NCI-H2107 treated with DMSO at 0.1 percent for 48 hours (cell line): ENCODE results near the gene NLK.
"Not testable (repeated sequence)": the region's sequence is repeated elsewhere in the genome, so short reads cannot be mapped to it uniquely, and the experiment has no call there.

ENCODE experiments used
- DNase-seq: peaks from one replicate; lab custom pipeline; 2025; ENCODE audit not compliant: unreplicated experiment; lab: John Stamatoyannopoulos, UW

NLK gene

DNA sequence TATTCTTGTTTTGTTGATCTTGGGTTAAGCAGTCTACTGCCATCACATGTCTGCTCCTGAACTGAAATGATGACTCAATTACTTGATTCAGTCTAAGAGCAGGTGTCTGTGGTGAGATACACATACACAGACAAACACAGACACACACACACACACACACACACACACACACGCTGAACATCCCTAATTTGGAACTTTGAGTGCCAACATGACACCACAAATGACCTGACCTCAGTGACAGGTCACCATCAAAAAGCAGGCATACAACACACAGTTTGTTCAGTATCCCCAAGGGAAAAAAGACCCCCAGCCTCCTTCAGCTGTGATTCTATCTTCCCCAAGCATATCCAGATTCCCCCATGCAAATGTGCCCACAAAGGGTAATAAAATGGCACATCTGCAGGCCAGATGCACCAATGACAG lies 146.4 kb downstream of the NLK start:
- no peak for DNase-seq

DNA sequence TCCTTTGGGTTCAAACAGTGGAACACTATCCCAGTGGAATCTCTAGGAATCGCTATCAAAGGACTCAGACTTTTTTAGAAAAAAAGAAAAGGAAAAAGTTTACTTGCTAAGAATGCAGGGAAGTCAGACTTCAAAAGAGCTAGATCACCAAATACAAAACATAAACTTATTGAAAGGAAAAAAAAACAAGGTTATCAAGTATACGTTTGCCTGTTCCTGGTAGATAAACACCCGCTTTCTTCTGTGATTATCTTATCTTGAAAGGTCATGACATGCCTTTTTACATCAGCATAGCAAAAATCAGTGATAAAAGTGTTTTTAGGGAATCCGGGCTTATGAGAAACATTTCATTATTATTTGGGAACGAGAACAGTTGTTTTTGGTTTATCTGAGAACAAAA lies 147.2 kb downstream of the NLK start:
- DNase-seq = no peak

DNA sequence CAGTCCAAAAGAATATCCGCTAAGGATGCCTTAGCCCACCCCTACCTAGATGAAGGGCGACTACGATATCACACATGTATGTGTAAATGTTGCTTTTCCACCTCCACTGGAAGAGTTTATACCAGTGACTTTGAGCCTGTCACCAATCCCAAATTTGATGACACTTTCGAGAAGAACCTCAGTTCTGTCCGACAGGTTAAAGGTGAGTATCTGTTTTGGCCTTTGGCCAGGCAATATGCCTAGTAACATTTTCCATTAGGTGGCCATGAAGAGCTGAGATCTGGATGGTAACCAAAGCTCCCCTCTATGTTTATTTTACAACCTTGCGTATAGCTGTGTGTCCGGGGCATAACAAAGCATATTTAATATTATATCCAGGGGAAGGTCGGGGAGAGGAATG lies 148.5 kb downstream of the NLK start:
- DNase-seq = no peak

DNA sequence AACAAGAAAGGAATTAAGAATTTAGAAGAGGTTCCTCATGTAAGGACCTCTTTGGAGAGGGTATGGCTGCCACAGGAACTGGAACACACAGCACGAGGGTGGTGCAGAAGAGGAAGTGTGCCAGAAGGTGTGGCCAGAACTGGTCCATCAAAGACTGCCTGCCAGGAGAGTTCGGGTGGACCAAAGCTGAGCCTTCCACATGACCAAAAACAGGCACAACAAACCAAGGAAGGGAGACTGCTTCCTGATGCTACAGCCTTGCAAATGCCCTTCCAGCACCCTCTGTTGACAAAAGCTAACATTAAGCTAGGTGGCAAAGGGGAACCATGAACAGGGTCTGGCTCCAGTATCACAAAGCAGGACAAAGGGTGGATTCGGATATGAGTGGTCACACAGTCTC lies 150.8 kb downstream of the NLK start:
- no peak for DNase-seq

DNA sequence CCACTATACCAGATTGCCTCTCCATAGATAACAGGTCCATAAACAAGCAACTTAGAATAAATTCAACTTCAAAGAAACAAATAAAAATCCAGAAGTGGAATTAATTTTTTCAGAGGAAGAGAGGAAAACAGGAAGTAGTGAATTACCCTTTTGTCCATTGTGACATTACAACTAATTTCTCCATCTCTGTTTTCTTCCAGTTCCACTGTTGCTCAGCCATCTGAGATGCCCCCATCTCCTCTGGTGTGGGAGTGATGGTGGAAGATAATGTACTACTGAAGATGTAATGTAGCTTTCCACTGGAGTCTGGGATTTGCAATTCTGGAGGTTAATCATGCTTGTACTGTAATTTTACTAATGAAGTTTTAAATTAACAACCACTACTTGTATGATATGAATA lies 151.9 kb downstream of the NLK start:
- no peak for DNase-seq

DNA sequence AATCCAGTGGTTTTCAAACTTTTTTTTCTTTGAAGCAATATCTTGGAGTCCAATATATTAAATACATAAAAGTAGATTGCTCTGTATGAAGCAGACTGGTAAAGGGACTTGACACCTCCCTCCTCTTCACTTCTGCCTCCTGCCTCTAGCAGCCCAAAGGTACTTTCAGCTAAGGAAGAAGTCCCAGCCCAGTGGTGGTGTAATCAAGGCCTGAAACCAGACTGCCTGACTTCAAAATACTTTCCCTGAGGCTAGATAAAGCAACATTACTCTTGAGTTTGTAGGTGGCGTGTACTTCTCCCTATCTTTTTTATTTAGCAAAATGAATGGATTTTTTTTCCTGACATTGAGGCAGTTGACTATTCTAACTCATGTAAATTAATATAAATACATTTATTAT lies 154.2 kb downstream of the NLK start:
- no peak for DNase-seq

DNA sequence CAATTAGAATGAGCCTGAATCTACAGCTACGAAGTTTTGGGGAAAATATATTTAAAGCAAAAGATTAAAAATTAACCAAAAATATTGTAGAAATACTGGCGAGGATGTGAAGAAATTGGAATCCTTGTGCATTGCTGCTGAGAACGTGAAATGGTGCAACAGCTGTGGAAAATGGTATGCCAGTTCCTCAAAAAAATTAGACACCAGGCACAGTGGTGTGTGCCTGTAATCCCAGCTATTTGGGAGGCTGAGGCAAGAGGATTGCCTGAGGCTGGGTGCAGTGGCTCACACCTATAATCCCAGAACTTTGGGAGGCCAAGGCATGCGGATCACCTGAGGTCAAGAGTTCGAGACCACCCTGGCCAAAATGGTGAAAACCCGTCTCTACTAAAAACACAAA lies 156.6 kb downstream of the NLK start:
- no peak for DNase-seq

DNA sequence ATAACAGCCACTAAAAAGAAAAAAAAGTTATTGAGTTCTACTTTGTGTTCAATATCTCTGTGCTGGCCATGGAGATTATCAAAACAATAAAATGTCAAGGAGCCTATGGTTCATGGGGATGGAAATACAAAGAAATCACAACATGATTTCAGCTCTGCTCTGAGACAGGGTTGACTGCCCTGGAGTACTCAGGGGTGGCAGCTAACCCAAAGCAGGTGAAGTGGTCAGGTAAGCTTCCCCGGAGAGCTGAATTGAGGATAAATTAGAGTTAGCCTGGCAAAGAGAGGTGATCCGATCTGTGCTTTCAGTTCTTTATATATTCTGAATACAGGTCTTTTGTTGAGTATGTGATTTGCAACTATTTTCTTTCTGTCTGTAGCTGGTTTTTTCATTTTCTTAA lies 157.3 kb downstream of the NLK start:
- no peak for DNase-seq

DNA sequence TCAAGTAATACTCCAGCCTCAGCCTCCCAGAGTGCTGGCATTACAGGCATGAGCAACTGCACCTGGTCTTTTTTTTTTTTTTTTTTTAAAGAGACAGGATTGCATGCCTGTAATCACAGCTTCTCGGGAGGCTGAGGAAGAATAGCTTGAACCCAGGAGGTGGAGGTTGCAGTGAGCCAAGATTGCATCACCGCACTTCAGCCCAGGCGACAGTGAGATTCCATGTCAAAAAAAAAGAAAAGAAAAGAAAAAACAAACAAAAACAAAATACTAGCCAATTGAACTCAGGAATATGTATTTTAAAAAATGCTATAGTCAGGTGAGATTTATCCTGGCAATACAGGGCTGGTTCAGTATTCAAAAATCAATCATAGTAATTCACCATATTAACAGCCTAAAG lies 158.8 kb downstream of the NLK start:
- DNase-seq = no peak

DNA sequence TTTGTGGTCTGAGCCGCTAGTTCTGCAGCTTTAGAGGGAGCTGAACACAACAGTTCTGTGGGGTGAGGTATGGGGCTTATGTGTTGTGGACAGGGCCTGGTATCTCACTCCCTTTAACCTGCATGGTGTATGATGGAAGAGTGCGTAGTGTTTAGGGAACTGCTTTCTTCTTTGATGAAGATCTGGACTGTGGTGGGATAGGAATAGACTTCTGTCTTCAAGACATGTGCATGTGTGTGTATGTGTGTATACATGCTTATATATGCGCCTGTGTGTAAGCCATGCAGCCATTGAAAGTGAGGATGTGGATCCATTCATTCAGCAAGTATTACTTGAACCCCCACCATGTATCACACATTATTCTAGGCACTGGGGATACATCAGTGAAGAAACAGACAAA lies 161.8 kb downstream of the NLK start:
- no peak for DNase-seq

DNA sequence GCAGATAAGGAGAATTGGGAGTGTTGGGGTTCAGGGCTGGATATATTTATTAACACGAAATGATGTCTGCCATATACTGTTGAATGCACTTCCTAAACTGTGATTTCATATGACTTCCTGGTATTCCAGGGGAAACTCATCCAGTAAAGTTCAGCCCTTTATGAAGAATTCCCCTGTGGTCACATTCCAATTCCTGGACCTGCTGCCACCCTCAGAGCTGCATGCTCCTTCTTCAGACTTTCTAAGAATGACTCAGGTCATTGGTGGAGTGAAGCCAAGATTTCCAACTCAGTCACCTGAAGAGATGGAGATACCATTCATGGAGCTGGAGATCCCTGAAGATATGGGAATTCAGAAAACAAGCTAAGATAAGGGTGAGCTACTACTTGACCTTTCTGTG lies 162.3 kb downstream of the NLK start:
- DNase-seq = no peak

DNA sequence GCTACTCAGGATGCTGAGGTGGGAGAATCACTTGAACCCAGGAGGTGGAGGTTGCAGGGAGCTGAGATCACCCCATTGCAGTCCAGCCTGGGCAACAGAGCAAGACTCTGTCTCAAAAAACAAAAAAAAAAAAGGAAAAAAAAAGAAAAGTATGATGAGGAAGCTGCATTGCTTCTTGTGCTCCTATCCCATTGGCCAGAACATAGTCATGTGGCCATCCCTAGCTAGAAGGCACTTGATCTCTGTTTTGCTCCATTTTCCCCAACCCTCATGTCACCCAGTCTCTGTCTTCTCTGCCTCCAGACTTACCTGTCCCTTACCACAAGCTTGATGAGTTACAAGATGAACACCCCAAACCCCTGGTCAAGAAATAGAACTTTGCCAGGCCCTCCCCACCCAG lies 163.8 kb downstream of the NLK start:
- no peak for DNase-seq

DNA sequence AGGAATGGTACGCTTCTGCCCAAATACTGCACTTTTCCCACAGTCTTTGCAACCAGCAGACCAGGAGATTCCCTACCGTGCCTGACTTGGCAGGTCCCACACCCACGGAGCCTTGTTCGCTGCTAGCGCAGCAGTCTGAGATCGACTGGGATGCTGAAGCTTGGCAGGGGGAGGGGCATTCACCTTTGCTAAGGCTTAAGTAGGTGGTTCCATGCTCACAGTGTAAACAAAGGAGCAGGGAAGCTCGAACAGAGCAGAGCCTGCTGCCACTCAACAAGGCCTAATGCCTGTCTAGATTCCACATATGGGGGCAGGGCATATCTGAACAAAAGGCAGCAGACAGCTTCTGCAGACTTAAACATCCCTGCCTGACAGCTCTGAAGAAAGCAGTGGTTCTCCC lies 169.3 kb downstream of the NLK start:
- no peak for DNase-seq

DNA sequence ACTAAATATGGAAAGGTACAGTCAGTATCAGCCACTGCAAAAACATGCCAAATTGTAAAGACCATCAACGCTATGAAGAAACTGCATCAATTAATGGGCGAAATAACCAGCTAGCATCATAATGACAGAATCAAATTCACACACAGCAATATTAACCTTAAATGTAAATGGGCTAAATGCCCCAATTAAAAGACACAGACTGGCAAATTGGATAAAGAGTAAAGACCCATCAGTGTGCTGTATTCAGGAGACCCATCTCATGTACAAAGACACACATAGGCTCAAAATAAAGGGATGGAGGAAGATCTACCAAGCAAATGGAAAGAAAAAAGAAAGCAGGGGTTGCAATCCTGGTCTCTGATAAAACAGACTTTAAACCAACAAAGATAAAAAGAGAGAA lies 171.1 kb downstream of the NLK start:
- DNase-seq = not testable (repeated sequence)

DNA sequence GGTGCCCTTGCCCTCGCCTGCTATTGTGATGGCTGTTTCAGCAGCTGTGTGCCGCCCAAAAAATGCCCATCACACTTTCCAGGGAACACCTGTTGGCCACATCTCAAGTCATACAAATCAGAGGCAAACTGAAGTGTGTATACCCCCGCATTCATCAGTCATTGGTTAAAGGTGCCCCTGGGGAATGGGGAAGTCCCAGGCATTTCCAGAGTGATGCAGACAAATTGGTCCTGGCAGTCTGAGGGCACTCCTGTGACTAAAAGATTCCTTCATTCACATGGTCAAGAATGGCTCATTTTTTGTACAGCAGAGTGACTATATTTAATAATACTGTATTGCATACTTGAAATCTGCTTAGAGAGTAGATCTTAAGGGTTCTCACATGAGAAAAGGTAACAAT lies 173.6 kb downstream of the NLK start:
- DNase-seq = no peak

DNA sequence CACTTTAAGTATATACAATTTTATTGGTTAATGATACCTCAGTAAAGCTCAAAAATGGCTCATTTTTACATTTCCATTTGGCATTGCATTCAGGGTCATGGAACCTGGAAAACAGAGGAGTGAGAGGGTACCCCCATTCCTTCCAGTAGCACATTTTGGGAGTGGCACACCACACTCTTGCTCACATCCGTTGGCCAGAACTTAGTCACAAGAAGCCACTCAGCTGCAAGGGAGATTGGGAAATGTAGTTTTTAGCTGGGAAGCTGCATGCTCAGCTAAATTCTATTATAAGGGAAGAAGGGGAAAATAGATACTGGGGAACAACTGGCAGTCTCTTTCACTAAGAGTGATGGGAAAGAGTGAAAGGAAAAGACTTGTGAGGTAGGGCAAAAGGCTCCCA lies 174.1 kb downstream of the NLK start:
- no peak for DNase-seq

DNA sequence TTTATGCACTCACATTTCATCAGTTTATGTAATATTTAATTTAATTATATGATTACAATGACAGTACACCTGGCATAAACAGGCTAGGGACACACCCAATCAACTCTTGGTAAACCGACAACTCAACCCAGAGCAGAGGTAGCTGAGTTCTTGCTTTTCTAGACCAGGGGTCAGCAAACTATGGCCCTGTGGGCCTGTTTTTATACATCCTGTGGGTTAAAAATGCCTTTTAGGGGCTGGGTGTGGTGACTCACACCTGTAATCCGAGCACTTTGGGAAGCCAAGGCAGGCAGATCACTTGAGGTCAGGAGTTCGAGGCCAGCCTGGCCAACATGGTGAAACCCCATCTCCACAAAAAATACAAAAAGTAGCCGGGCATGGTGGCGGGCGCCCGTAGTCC lies 177.3 kb downstream of the NLK start:
- no peak for DNase-seq

DNA sequence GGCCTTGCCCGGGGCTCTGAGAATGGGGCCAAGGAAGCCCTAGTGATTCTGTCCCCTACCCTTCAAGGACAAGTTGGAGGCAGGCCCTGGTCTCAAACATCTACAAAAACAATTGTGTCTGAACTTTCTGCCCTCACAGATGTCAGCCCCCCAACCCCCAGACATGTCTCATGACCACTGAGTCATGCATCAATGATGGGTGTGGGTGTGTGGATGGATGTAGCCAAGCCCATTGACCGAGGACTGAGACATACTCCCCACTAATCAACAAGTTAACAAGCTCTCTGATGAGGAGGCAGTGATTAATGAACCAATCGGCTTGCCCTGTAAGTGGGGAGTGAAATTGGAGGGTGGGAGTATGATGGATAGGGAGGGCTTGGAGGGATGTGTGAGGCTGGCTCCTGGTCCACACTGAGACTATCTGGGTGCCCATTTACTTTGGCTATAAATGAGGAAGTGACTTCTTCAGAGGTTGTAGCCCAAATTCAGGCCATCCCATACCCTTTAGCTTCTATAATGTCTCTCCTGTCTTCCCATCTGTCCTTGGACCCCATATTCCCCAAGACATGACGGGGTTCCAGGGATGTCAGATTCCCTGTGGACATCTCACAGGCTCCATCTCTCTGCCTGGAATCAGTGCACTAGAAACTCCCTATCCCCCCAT lies 179.4 kb downstream of the NLK start:
- no peak for DNase-seq

DNA sequence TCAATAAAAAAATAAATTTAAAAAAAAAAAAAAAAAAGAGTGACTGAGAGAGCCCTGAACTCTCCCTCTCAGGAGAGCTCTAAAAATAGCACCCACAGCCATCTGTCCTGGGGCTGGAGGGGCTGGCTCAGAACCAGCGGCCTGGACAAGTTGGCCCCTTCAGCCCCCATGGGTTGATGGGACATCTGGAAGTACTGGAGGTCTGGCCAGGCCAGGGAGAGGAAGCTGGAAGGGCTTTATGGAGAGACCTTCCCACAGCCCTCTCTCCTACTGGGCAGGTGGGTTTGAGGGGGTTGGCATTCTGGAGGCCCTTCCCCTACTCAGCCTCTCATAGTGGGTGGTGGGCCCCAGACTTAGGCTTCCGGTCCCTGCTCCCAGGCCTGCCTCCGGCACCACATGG lies 182.8 kb downstream of the NLK start:
- DNase-seq = no peak

DNA sequence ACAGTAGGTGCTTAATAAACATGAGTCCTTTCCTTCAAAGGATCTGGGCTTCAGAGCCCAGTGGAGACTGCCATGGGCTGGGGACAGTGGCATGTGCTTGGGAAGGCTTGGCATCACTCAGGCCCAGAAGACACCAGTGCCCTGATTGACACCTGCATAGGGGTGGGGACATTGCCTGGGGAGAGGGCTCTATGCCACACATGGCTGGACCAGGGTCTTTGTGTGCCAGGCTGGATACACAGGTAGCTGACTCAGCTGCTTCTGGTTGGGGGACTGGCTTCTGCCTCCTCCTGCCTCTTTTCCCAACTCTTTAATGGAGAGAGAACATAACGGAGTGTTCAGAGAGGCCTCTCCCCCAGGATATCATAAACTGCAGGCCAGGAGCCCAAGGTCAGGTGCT lies 183.4 kb downstream of the NLK start:
- DNase-seq = no peak

DNA sequence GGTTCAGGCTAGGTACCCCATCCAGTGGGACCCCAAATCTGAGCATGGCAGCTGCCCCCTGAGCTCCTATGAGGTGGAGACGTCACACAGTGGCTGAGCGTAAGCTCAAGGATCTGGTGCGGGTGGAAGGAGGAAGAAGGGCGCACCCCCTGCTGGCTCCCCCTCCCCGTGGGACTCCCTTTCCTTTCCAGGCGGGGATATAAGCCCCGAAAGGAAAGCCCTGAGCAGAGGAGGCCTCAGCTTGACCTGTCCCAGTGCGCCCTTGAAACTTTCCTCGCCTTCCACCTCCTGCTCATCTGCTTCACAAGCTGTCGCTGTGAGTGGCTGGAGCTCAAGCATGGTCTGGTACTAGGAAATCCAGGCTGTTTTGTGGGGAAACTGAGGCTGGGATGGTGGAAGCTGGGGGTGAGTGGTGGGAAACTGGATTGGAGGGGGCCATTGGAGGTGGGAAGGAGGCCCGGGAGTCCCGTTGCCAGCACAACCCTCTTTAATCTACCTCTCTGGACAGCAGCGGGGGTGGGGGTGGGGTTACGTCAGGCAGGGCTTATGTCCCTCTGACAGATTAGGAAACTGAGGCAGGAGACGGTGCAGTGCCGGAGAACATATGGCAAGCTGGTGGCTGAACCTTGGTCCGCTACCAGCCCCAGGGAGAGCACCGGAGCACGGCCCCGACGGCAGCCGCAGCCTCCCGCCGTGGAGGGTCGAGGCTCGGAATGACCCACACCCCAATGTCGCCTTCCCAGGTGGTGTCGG lies 184.3 kb downstream of the NLK start:
- DNase-seq = no peak

DNA sequence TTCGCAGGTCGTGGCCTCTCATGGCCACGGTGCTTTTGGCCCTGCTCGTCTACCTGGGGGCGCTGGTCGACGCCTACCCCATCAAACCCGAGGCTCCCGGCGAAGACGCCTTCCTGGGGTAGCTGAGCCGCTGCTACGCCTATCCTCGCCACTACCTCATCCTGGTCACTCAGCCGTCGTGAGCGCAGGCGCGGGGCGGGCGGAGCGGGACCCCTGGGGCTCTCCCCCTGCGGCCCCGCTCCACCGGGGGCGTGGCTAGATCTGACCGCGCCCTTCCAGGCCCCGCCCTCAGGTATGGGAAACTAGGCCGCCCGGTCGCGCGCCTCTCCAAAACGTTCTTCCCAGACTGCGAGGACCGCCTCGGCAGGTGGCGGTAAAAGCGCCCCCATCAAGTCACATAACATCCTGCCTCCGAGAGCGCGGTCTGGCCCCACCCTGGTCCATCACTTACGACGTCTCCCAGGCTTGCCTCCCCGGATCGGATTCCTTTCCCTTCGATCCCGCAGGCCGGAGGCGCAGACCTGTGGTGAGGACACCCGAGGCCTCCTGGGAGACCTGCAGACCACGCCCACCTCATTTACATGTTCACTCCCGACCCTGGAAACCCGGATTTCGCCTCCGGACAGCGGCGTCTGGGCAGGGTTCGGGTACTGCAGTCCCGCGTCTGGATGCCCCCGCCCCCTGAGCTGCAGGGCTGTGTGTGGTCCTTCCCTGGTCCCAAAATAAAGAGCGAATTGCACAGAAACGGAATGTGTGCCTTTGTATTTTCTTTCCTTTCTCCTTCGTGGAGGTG lies 185.0 kb downstream of the NLK start:
- peak; percentile 33 for DNase-seq
